Stomach smooth muscle (tissue), 2 donors: ENCODE data around the gene SCP2D1.

Experiments
- H3K27ac ChIP-seq: one replicate; pipeline ENCODE4 v1.7.0; 2013; ENCODE audit warnings: mild to moderate bottlenecking, low read length, inconsistent platforms
- H3K27me3 ChIP-seq, 2 donors: one replicate each; pipeline ENCODE4 v1.7.0; 2013; ENCODE audit warnings: low read length in 2 of 2; ENCODE audit not compliant: insufficient read depth in 2 of 2, control insufficient read depth in 1 of 2
- H3K36me3 ChIP-seq, 2 donors: one replicate each; pipeline ENCODE4 v1.7.0; 2013; ENCODE audit warnings: low read length in 2 of 2; ENCODE audit not compliant: control insufficient read depth in 2 of 2, insufficient read depth in 2 of 2
- H3K4me1 ChIP-seq: one replicate; pipeline ENCODE4 v1.7.0; 2013; ENCODE audit warnings: low read length; ENCODE audit not compliant: control insufficient read depth, insufficient read depth
- H3K4me3 ChIP-seq, 2 donors: one replicate each; pipeline ENCODE4 v1.7.0; 2013; ENCODE audit warnings: low read length in 2 of 2
- H3K9ac ChIP-seq, 2 donors: one replicate each; pipeline ENCODE4 v1.7.0; 2013; ENCODE audit warnings: low read length in 2 of 2, mild to moderate bottlenecking in 1 of 2
- H3K9me3 ChIP-seq, 2 donors: one replicate each; pipeline ENCODE4 v1.7.0; 2013; ENCODE audit warnings: low read length in 2 of 2; ENCODE audit not compliant: control insufficient read depth in 2 of 2
- donor health status: healthy.
- donor health status: Pancreatic carcinoma.

Gene SCP2D1

GRCh38 chr20:18790787-18791186 is 22.8 kb upstream of the SCP2D1 start:
- no peak overlapping the region for H3K9ac ChIP-seq
- no peaks in the 10 kb centered on the region for H3K36me3 ChIP-seq
- H3K27me3 ChIP-seq = no peaks in the 10 kb centered on the region
- no peaks in the 10 kb centered on the region for H3K9me3 ChIP-seq
- no peak overlapping the region for H3K4me3 ChIP-seq
- H3K27ac ChIP-seq = no peak overlapping the region
- peaks cover 10% of the 10 kb centered on the region for H3K4me1 ChIP-seq

GRCh38 chr20:18793625-18794427 is 19.8 kb upstream of the SCP2D1 start:
- no peaks in the 10 kb centered on the region for H3K27me3 ChIP-seq
- H3K9ac ChIP-seq = peak overlapping the region; percentile 82 to 99

GRCh38 chr20:18794428-18794787 is 19.2 kb upstream of the SCP2D1 start:
- peak overlapping the region; percentile 82 to 99 for H3K9ac ChIP-seq
- H3K27me3 ChIP-seq = no peaks in the 10 kb centered on the region
- peak overlapping the region; percentile 75 to 96 for H3K4me3 ChIP-seq
- H3K4me1 ChIP-seq = peaks cover 10% of the 10 kb centered on the region
- H3K36me3 ChIP-seq = no peaks in the 10 kb centered on the region
- peaks cover 0 to 5% of the 10 kb centered on the region in 2 donors for H3K9me3 ChIP-seq
- H3K27ac ChIP-seq = peak overlapping the region; percentile 92

More at GRCh38 chr20:18793625-18794427, 19.8 kb upstream of the SCP2D1 start:
- no peaks in the 10 kb centered on the region for H3K36me3 ChIP-seq
- peak overlapping the region; percentile 92 for H3K27ac ChIP-seq
- H3K4me3 ChIP-seq = peak overlapping the region; percentile 75 to 96
- peaks cover 0 to 5% of the 10 kb centered on the region in 2 donors for H3K9me3 ChIP-seq
- peaks cover 10% of the 10 kb centered on the region for H3K4me1 ChIP-seq

GRCh38 chr20:18795366-18795765 is 18.2 kb upstream of the SCP2D1 start:
- Histone ChIP-seq H3K9me3 (peaks cover 0 to 5% of the 10 kb centered on the region in 2 donors), H3K4me1 (peaks cover 10% of the 10 kb centered on the region), H3K27me3 (no peaks in the 10 kb centered on the region), H3K27ac (no peak overlapping the region), H3K9ac (no peak overlapping the region), H3K4me3 (no peak overlapping the region), H3K36me3 (no peaks in the 10 kb centered on the region)

- Histone ChIP-seq H3K36me3 (no peaks in the 10 kb centered on the region), H3K4me1 (peaks cover 10% of the 10 kb centered on the region), H3K9ac (no peak overlapping the region), H3K27me3 (no peaks in the 10 kb centered on the region), H3K27ac (no peak overlapping the region), H3K9me3 (peaks cover 0 to 5% of the 10 kb centered on the region in 2 donors), H3K4me3 (no peak overlapping the region)
Observed at GRCh38 chr20:18796282-18796833, 17.2 kb upstream of the SCP2D1 start.

- peaks cover 0 to 1% of the 10 kb centered on the region in 2 donors for H3K9me3 ChIP-seq
- no peaks in the 10 kb centered on the region for H3K27me3 ChIP-seq
- no peak overlapping the region for H3K27ac ChIP-seq
- H3K4me3 ChIP-seq = no peak overlapping the region
- no peak overlapping the region for H3K9ac ChIP-seq
- no peaks in the 10 kb centered on the region for H3K4me1 ChIP-seq
- H3K36me3 ChIP-seq = no peaks in the 10 kb centered on the region
Observed at GRCh38 chr20:18801516-18801915, 12.1 kb upstream of the SCP2D1 start.

- no peak overlapping the region for H3K4me3 ChIP-seq
- H3K27me3 ChIP-seq = no peaks in the 10 kb centered on the region
- H3K4me1 ChIP-seq = no peaks in the 10 kb centered on the region
- no peaks in the 10 kb centered on the region for H3K9me3 ChIP-seq
- H3K36me3 ChIP-seq = no peaks in the 10 kb centered on the region
- H3K27ac ChIP-seq = no peak overlapping the region
- H3K9ac ChIP-seq = no peak overlapping the region
Observed at GRCh38 chr20:18802012-18802634, 11.5 kb upstream of the SCP2D1 start.

GRCh38 chr20:18805881-18806280 is 7.7 kb upstream of the SCP2D1 start:
- Histone ChIP-seq H3K4me3 (no peak overlapping the region), H3K9me3 (no peaks in the 10 kb centered on the region), H3K4me1 (no peaks in the 10 kb centered on the region), H3K9ac (no peak overlapping the region), H3K36me3 (no peaks in the 10 kb centered on the region), H3K27ac (no peak overlapping the region), H3K27me3 (no peaks in the 10 kb centered on the region)

- Histone ChIP-seq H3K9me3 (no peaks in the 10 kb centered on the region), H3K36me3 (no peaks in the 10 kb centered on the region), H3K27me3 (peaks cover 0 to under 1% of the 10 kb centered on the region in 2 donors), H3K4me3 (no peak overlapping the region), H3K27ac (no peak overlapping the region), H3K9ac (no peak overlapping the region), H3K4me1 (no peaks in the 10 kb centered on the region)
Observed at GRCh38 chr20:18808712-18809111, 4.9 kb upstream of the SCP2D1 start.

GRCh38 chr20:18811186-18811585 is 2.4 kb upstream of the SCP2D1 start:
- Histone ChIP-seq H3K9ac (no peak overlapping the region), H3K9me3 (no peaks in the 10 kb centered on the region), H3K4me3 (no peak overlapping the region), H3K27me3 (peaks cover 0 to 2% of the 10 kb centered on the region in 2 donors), H3K36me3 (no peaks in the 10 kb centered on the region), H3K27ac (no peak overlapping the region), H3K4me1 (no peaks in the 10 kb centered on the region)

GRCh38 chr20:18811904-18812303 is 1.7 kb upstream of the SCP2D1 start:
- Histone ChIP-seq H3K36me3 (no peaks in the 10 kb centered on the region), H3K9ac (no peak overlapping the region), H3K9me3 (no peaks in the 10 kb centered on the region), H3K27ac (no peak overlapping the region), H3K4me1 (no peaks in the 10 kb centered on the region), H3K27me3 (peaks cover 0 to 2% of the 10 kb centered on the region in 2 donors), H3K4me3 (no peak overlapping the region)
